ENCODE data around the gene ARMCX2.
A peak's percentile ranks its signal among the peaks of the same experiment; 100 is the strongest.
"Not testable (repeated sequence)": the region's sequence is repeated elsewhere in the genome, so short reads cannot be mapped to it uniquely, and the experiment has no call there.

ARMCX2 gene

DNA sequence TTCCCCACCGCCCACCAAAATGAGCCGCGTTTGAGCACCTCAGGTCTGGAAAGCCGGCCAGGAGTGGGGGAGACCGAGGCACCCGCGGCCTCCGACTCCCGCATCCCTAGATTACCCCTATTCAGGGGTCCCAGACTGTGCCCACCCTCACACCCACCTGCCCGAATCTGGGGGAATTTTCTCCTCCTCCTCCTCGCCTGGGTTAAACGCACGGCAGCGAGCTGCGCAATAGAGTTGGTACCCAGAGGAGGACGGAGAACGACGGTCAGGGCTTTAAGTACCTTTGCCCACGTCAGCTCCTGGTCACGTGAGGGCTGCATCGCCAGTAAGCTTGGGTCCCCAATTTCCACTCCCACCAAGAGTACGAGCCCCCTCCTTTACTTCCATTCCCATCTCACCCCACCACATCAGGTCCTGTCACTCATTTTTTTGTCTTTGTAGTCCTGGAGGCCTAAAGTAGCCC, at the start of gene ARMCX2:
TSS of gene ARMCX2 (minus strand) at position 250 of the 463 bp plus-strand sequence. CDS start 2,262 bp downstream, outside the sequence.
- DNase-seq = no peak

DNA sequence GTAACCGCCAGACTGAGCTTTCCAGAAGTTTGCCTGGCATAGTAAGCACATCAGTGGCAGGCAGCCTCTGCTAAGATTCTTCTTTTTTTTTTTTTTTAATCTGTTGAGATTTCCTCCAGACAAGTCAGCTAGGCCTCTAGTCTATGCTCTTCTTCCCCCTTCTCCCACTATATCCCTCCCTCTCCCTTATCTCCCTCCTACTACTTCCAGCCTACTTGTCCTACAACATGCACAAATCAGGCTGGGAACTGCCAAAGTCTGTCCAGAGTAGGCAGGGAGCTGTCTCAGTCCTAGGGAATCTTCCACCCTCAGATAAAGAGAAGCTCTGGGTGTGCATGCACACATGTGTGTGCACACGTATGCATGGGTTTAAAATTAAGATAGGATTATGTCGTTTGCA, 49.7 kb upstream of the ARMCX2 start:
- DNase-seq = no peak

DNA sequence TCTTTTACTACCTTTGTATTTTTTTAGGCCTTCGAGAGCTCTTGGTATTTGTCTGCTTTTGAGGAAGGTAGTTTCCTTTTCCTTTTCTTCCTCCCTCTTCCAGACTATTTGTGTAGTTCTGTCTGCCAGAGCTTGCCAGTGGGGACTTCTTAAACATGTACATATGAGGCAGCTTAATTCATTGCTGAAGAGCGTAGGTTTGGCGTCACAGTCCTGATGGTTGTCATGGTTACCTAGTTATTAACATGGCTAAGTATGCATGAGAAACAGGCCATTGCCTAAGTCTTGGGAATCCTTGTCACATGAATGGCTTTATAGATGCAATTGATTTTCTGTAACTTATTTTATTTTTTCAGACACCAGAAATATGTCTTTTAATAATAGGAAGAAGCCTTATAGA, 48.5 kb upstream of the ARMCX2 start:
- no peak for DNase-seq

DNA sequence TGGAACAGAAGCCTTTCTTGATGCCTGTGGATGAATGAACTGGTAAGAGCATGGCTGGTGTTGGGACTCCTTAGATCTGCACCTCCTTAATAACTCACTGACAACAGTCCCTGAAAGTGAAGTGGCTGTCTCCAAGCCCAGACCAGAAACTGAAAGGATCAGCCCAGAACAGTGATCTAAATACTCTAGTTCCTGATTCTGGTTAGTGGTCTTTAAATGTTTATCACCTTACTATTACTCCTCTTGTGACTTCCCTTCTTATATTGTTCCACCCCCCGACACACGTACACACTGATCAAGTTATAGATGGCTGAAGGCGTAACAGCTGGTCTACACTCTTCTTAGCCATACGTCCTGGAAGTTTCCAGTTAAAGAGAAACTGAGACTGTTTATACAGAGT, 33.8 kb upstream of the ARMCX2 start:
- DNase-seq = no peak

GRCh38 chrX:101691835-101692234, 32.2 kb upstream of the ARMCX2 start:
- no peak for DNase-seq

DNA sequence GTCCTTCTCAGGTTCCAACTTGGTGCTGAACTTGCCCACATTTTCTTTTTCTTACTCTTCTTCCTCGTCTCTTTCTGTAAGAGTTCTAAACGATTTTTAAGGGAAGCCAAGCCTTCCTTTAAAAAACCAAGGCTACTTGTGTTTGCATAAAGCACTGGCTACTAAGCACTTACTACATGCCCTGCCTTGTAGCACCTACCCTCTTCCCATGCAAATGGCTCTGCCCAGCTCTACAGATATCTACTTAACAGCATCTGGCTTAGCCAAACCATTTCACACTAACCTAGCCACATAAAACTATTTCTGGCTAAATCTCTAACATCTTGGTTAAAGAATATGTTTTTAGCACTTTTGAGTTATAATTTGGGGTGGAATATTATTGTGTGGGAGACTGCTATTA, 26.9 kb upstream of the ARMCX2 start:
- no peak for DNase-seq

DNA sequence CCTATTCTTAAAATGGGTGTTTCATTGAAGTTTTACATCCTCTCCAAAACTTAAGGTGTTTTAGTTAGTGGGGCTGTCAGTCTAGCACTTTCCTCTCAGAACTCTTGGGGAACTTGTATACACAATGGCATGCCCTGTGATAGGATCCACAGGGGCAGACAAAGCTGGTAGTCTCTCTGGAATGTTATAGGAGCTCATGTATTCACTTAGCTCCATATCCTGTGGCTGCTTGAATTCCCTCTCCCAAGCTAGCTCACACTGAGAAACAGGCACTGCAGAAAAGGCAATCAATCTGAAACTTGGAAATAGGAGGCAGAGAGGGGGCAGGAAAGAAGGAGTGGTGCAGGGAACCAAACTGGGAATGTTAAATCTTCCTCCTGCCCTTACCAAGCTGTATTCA, 26.3 kb upstream of the ARMCX2 start:
- no peak for DNase-seq

DNA sequence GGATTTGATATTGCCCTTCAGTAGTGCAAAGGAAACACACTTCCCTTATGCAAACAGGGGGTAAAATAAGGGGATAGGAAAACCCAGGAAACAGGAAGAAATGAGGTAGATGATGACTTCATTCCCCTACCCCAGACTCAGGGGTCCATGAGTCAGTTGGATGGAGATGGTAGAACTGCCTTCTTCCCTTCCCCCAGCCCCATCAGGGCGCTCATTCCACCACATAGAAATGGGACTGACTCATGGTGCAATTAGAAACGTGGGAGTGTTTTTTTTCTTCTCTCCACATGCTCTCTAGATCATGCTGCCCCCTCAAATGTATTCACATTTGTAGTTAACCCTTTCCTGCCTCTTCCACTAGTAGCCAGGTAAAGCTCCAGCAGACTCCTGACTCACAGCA, 23.1 kb upstream of the ARMCX2 start:
- DNase-seq = no peak

DNA sequence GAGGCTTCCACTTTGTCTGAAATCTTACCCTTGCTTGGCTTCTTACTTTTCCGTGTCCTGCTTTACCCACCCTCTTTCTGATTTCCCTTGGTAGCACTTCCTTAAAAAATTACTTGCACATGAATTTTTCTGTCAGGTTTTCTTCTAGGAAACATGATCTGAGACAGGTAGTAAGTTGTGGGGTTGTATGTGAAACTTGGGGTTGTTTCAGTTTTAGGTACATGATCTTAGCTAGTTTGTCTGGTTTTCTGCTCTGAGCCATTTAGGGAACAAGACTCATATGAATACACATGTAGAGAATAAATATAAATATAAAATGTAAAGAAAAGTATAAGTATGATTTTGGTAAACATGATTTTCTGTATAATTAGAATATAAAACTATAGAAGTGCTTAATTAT, 17.4 kb upstream of the ARMCX2 start:
- DNase-seq = no peak

DNA sequence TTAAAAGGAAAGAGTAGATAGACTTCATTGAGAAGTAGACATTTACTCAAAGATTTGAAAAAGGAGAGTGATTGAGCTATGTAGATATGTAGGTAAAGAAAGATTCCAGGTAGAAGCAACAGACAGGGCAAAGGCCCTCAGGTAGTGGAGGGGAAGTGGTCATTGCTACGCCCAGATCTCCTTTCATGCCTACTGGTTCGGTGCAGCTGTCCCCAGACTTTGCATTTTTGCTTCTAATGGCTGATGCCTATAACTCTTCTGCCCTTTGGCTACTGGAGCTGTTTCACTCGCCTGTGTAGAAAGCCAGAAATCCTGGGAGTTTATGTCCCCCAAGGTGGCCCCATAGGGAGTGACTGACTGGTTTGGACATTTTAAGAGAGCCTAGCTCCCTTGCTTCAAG, 16.9 kb upstream of the ARMCX2 start:
- DNase-seq = no peak

- DNase-seq = no peak
Measured at GRCh38 chrX:101668143-101668542, 8.5 kb upstream of the ARMCX2 start.

DNA sequence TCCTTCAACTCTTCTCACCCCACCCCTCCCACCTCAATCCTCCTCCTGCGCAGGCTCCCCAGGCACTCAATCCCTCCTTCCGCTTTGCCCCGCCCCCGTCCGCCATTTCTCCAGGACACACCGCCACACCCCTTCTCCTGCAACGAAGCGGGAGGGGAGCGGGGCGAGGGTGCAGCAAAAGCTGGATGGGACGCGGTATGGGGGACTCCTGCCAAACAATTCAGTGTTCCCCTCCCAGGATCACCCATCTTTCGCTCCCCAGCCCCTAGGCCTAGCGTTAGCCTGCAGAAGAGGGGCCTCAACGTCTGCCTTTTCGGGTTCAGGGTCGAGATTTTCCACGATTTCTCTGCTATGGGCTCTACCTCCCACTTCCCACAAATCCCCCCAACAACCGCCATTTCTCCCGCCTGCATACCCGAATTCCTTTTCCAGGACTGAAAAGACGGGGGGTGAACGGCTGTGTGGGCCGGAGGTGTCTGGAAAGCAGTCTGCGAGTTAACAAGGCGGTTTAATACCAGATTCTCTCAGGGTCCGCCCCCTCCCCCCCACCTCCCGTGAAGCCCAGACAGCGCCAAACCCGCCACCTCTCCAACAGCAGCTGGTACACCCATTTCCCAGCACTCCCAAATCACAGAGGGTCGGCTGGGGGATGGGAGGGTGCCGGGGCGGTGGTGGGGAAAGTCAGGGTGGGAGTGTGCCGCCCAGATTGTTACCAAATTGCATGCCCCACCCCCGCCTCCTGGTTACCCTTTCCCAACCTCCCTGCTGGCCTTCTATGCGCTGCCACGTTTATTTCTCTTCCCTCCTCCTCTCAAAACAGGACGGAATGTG, 774 bp downstream of the ARMCX2 start:
- peak; percentile 48 for DNase-seq

DNA sequence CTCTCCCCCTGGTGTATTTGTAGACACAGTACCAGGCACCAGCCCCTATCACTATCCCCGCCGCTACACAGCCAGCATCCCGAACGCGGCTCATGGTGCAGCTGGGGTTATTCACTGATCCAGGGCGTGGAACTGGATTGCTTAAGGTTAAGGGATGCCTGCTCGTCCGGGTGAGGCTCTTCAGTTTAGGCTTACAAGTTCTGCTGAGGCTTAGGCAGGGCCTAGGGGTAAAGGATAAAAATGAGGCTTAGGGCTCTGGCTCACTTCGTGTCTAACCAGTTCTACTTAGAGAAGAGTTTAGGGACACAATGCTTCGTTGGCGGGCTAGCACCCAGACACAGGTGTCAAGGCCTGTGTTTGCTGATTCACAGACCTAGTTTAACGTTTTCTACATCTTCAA, 2.2 kb downstream of the ARMCX2 start:
- no peak for DNase-seq

- no peak for DNase-seq
Measured at GRCh38 chrX:101656817-101657216, 2.8 kb downstream of the ARMCX2 start.

DNA sequence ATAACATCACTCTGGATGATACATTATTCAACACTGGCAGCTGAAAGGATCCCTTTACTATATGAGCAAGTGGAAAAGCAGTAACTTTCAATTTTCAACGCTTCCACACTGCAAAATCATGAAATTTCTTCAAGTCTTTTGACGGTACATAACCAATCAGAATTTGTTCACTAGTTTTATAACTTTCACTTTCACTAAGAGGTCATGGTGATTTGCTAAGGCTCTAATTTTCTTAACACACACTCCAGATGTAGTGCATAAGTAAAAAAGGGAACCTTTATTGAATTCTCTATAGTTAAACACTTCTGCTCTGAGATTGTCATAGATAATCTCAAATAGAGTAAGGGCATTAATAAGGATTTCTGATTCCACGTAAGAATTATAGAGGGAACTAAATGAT, 4.1 kb downstream of the ARMCX2 start:
- DNase-seq = no peak

DNA sequence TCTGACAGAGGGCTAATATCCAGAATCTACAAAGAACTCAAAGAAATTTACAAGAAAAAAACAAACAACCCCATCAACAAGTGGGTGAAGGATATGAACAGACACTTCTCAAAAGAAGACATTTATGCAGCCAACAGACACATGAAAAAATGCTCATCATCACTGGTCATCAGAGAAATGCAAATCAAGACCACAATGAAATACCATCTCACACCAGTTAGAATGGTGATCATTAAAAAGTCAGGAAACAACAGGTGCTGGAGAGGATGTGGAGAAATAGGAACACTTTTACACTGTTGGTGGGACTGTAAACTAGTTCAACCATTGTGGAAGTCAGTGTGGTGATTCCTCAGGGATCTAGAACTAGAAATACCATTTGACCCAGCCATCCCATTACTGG, 11.9 kb downstream of the ARMCX2 start:
- DNase-seq = not testable (repeated sequence)

- DNase-seq = no peak
Measured at GRCh38 chrX:101642093-101642492, 17.6 kb downstream of the ARMCX2 start.

GRCh38 chrX:101639583-101639982, 20.1 kb downstream of the ARMCX2 start:
- DNase-seq = no peak

- no peak for DNase-seq
Measured at GRCh38 chrX:101619364-101619763, 40.3 kb downstream of the ARMCX2 start.

DNA sequence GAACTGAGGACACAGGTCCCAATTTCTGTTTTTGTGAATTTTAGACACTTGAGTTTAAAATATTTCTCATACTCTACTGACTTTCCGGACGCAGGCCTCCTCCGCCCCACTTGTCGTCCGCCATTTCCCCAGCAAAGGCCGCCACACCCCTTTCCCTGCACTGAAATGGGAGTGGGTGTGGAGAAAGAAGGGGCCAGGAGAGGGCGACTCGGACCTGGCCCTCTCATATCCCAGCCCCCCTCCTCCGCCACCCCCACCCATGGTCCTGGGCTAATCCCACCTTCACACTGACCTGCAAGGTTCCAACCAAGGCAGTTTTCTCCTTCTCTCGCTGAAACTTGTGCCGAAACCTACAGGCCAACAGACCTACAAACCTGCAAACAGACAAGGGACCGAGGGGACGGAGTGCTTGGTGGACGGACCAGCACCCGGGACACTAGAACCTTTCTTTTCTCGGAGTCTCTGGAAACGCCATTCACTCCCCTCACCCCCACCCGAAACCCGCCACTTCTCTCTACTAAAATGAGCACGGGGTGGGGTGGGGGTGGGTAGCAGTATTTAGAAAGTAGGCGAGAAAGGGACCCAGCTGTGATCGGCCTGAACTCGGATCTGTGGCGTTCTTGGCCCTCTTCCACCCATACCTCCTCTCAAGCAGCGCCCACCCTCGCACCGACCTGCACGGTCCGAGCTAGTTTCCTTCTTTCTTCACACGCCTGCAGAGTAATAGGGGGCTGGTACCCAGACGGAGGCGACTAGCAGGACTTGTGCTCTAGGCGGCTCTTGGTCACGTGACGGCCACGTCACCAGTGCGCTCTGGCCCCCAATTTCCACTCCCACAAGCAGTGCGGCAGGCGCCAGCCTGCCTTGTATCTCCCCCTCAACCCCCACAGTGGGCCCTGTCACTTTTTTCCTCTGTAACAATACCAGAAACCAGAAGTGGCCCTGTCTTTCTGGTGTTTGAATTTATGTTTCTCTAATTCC, 42.1 kb downstream of the ARMCX2 start, which contains the start of gene ARMCX6:
TSS of gene ARMCX6 (minus strand) at position 790 of the 981 bp plus-strand sequence. CDS start 1,380 bp downstream, outside the sequence.
- DNase-seq = peak; percentile 76

DNA sequence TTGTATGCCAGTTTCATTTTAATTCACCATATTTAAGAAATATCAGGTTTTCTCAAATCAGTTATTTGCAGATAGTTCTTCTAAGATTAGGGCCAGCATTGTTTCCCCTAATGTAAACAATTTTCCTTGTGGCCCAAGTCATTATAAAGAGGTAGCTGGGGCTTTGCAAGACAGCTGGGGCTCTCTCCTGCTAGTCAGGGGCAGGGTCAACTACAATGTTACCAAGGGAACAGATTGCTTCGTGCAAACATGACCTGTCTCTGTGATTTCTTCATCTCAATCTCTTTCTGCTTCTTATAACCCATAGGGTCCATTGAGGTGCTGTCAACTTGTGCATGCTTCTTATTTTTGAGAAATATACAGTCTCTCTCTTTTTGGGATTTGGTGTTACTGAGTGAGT, 53.9 kb downstream of the ARMCX2 start:
- no peak for DNase-seq

Data from activated CD8-positive, alpha-beta memory T cell treated with anti-CD3 and anti-CD28 coated beads, Interleukin-2, amount 50 U/mL, for 4 hours (primary cell).